ENCODE data around the gene FNDC3B.
"Not testable (repeated sequence)": the region's sequence is repeated elsewhere in the genome, so short reads cannot be mapped to it uniquely, and the experiment has no call there.

The FNDC3B gene

GRCh38 chr3:172039436-172040077 lies at the start of gene FNDC3B:
Gene FNDC3B (plus strand): TSS chr3:172039578. CDS start chr3:172112480, 72,902 bp downstream.
- H3K9me3 ChIP-seq (ENCODE audit: control insufficient read depth, low read length), result no peaks in the 10 kb centered on the region
- H3K27me3 ChIP-seq (replicated peaks; ENCODE audit: control insufficient read depth, insufficient read depth, low read length), result no peaks in the 10 kb centered on the region
- H3K4me1 ChIP-seq (ENCODE audit: control insufficient read depth, insufficient read depth, low read length), result peaks cover 34% of the 10 kb centered on the region
- peaks cover 5% of the 10 kb centered on the region for H3K36me3 ChIP-seq (ENCODE audit: control insufficient read depth, insufficient read depth, low read length, severe bottlenecking)
- H3K9ac ChIP-seq (ENCODE audit: low read length), result peak within 1 kb of the TSS; percentile 100
- DNase-seq (ENCODE audit: low read depth), result peak; percentile 97
- peak within 1 kb of the TSS; percentile 94 for H3K4me3 ChIP-seq (ENCODE audit: low read length)

- not testable (repeated sequence) for H3K4me3 ChIP-seq (ENCODE audit: low read length)
Measured at GRCh38 chr3:171990239-171990638, 49.1 kb upstream of the FNDC3B start.

GRCh38 chr3:171991166-171991565 lies 48.2 kb upstream of the FNDC3B start:
- no peak for DNase-seq (ENCODE audit: low read depth)
- Histone ChIP-seq H3K4me1 (ENCODE audit: control insufficient read depth, insufficient read depth, low read length) (peaks cover 25% of the 10 kb centered on the region), H3K27me3 (replicated peaks; ENCODE audit: control insufficient read depth, insufficient read depth, low read length) (no peaks in the 10 kb centered on the region), H3K36me3 (ENCODE audit: control insufficient read depth, insufficient read depth, low read length, severe bottlenecking) (no peaks in the 10 kb centered on the region), H3K9me3 (ENCODE audit: control insufficient read depth, low read length) (no peaks in the 10 kb centered on the region), H3K4me3 (ENCODE audit: low read length) (no peak overlapping the region), H3K9ac (ENCODE audit: low read length) (no peak overlapping the region)

More at GRCh38 chr3:171990239-171990638, 49.1 kb upstream of the FNDC3B start:
- not testable (repeated sequence) for H3K36me3 ChIP-seq (ENCODE audit: control insufficient read depth, insufficient read depth, low read length, severe bottlenecking); H3K9me3 ChIP-seq (ENCODE audit: control insufficient read depth, low read length); H3K9ac ChIP-seq (ENCODE audit: low read length); DNase-seq (ENCODE audit: low read depth); H3K27me3 ChIP-seq (replicated peaks; ENCODE audit: control insufficient read depth, insufficient read depth, low read length)
- H3K4me1 ChIP-seq (ENCODE audit: control insufficient read depth, insufficient read depth, low read length), result peaks cover 29% of the 10 kb centered on the region

GRCh38 chr3:171994646-171995428 lies 44.5 kb upstream of the FNDC3B start:
- Histone ChIP-seq H3K36me3 (ENCODE audit: control insufficient read depth, insufficient read depth, low read length, severe bottlenecking) (no peaks in the 10 kb centered on the region), H3K27me3 (replicated peaks; ENCODE audit: control insufficient read depth, insufficient read depth, low read length) (no peaks in the 10 kb centered on the region), H3K9ac (ENCODE audit: low read length) (peak overlapping the region; percentile 47), H3K4me3 (ENCODE audit: low read length) (no peak overlapping the region), H3K4me1 (ENCODE audit: control insufficient read depth, insufficient read depth, low read length) (peaks cover 13% of the 10 kb centered on the region), H3K9me3 (ENCODE audit: control insufficient read depth, low read length) (peaks cover 5% of the 10 kb centered on the region)
- DNase-seq (ENCODE audit: low read depth), result peak; percentile 88

GRCh38 chr3:171995486-171995885 lies 43.9 kb upstream of the FNDC3B start:
- H3K9ac ChIP-seq (ENCODE audit: low read length), result peak overlapping the region; percentile 47
- H3K4me3 ChIP-seq (ENCODE audit: low read length), result no peak overlapping the region
- peaks cover 15% of the 10 kb centered on the region for H3K4me1 ChIP-seq (ENCODE audit: control insufficient read depth, insufficient read depth, low read length)
- no peaks in the 10 kb centered on the region for H3K27me3 ChIP-seq (replicated peaks; ENCODE audit: control insufficient read depth, insufficient read depth, low read length)
- H3K36me3 ChIP-seq (ENCODE audit: control insufficient read depth, insufficient read depth, low read length, severe bottlenecking), result no peaks in the 10 kb centered on the region
- no peak for DNase-seq (ENCODE audit: low read depth)
- H3K9me3 ChIP-seq (ENCODE audit: control insufficient read depth, low read length), result peaks cover 5% of the 10 kb centered on the region

GRCh38 chr3:171996178-171996817 lies 43.1 kb upstream of the FNDC3B start:
- peaks cover 20% of the 10 kb centered on the region for H3K4me1 ChIP-seq (ENCODE audit: control insufficient read depth, insufficient read depth, low read length)
- H3K9me3 ChIP-seq (ENCODE audit: control insufficient read depth, low read length), result peaks cover 5% of the 10 kb centered on the region
- no peaks in the 10 kb centered on the region for H3K27me3 ChIP-seq (replicated peaks; ENCODE audit: control insufficient read depth, insufficient read depth, low read length)
- no peak overlapping the region for H3K9ac ChIP-seq (ENCODE audit: low read length)
- H3K36me3 ChIP-seq (ENCODE audit: control insufficient read depth, insufficient read depth, low read length, severe bottlenecking), result no peaks in the 10 kb centered on the region
- no peak overlapping the region for H3K4me3 ChIP-seq (ENCODE audit: low read length)
- no peak for DNase-seq (ENCODE audit: low read depth)

- H3K4me1 ChIP-seq (ENCODE audit: control insufficient read depth, insufficient read depth, low read length), result peaks cover 20% of the 10 kb centered on the region
- not testable (repeated sequence) for H3K36me3 ChIP-seq (ENCODE audit: control insufficient read depth, insufficient read depth, low read length, severe bottlenecking); H3K27me3 ChIP-seq (replicated peaks; ENCODE audit: control insufficient read depth, insufficient read depth, low read length); DNase-seq (ENCODE audit: low read depth); H3K4me3 ChIP-seq (ENCODE audit: low read length); H3K9me3 ChIP-seq (ENCODE audit: control insufficient read depth, low read length); H3K9ac ChIP-seq (ENCODE audit: low read length)
Measured at GRCh38 chr3:171998731-171999130, 40.6 kb upstream of the FNDC3B start.

GRCh38 chr3:172001616-172002015 lies 37.8 kb upstream of the FNDC3B start:
- H3K9ac ChIP-seq (ENCODE audit: low read length); H3K4me1 ChIP-seq (ENCODE audit: control insufficient read depth, insufficient read depth, low read length); DNase-seq (ENCODE audit: low read depth); H3K36me3 ChIP-seq (ENCODE audit: control insufficient read depth, insufficient read depth, low read length, severe bottlenecking); H3K4me3 ChIP-seq (ENCODE audit: low read length); H3K9me3 ChIP-seq (ENCODE audit: control insufficient read depth, low read length); H3K27me3 ChIP-seq (replicated peaks; ENCODE audit: control insufficient read depth, insufficient read depth, low read length): not testable (repeated sequence)

GRCh38 chr3:172002512-172003078 lies 36.8 kb upstream of the FNDC3B start:
- H3K4me3 ChIP-seq (ENCODE audit: low read length), result no peak overlapping the region
- peak; percentile 45 for DNase-seq (ENCODE audit: low read depth)
- no peaks in the 10 kb centered on the region for H3K27me3 ChIP-seq (replicated peaks; ENCODE audit: control insufficient read depth, insufficient read depth, low read length)
- H3K4me1 ChIP-seq (ENCODE audit: control insufficient read depth, insufficient read depth, low read length), result peaks cover 12% of the 10 kb centered on the region
- no peak overlapping the region for H3K9ac ChIP-seq (ENCODE audit: low read length)
- H3K9me3 ChIP-seq (ENCODE audit: control insufficient read depth, low read length), result no peaks in the 10 kb centered on the region
- no peaks in the 10 kb centered on the region for H3K36me3 ChIP-seq (ENCODE audit: control insufficient read depth, insufficient read depth, low read length, severe bottlenecking)

- Histone ChIP-seq H3K9me3 (ENCODE audit: control insufficient read depth, low read length) (no peaks in the 10 kb centered on the region), H3K36me3 (ENCODE audit: control insufficient read depth, insufficient read depth, low read length, severe bottlenecking) (no peaks in the 10 kb centered on the region), H3K4me1 (ENCODE audit: control insufficient read depth, insufficient read depth, low read length) (peaks cover 12% of the 10 kb centered on the region), H3K27me3 (replicated peaks; ENCODE audit: control insufficient read depth, insufficient read depth, low read length) (no peaks in the 10 kb centered on the region), H3K9ac (ENCODE audit: low read length) (no peak overlapping the region), H3K4me3 (ENCODE audit: low read length) (no peak overlapping the region)
- no peak for DNase-seq (ENCODE audit: low read depth)
Measured at GRCh38 chr3:172003146-172003545, 36.2 kb upstream of the FNDC3B start.

GRCh38 chr3:172007065-172007370 lies 32.4 kb upstream of the FNDC3B start:
- no peak overlapping the region for H3K4me3 ChIP-seq (ENCODE audit: low read length)
- H3K4me1 ChIP-seq (ENCODE audit: control insufficient read depth, insufficient read depth, low read length), result peaks cover 5% of the 10 kb centered on the region
- no peak overlapping the region for H3K9ac ChIP-seq (ENCODE audit: low read length)
- H3K27me3 ChIP-seq (replicated peaks; ENCODE audit: control insufficient read depth, insufficient read depth, low read length), result no peaks in the 10 kb centered on the region
- no peaks in the 10 kb centered on the region for H3K36me3 ChIP-seq (ENCODE audit: control insufficient read depth, insufficient read depth, low read length, severe bottlenecking)
- H3K9me3 ChIP-seq (ENCODE audit: control insufficient read depth, low read length), result no peaks in the 10 kb centered on the region
- DNase-seq (ENCODE audit: low read depth), result no peak

Data from adipocyte (in vitro differentiated cells).